GM23248 (cell line): ENCODE measurements around the gene DNAI7.

ENCODE experiments used
- EZH2 ChIP-seq: fragments of 200-600 bp; sonication (generic); IDR thresholded peaks from 2 replicates; pipeline ENCODE4 v1.6.1; 2018; ENCODE audit warnings: antibody characterized with exemption, mild to moderate bottlenecking; ENCODE audit not compliant: insufficient read depth, poor library complexity, severe bottlenecking
- EZH2phosphoT487 ChIP-seq: fragments of 200-600 bp; sonication (generic); IDR thresholded peaks from 2 replicates; pipeline ENCODE4 v1.6.1; 2018; ENCODE audit warnings: antibody characterized with exemption, moderate library complexity, mild to moderate bottlenecking, low read depth; ENCODE audit not compliant: insufficient read depth

DNA sequence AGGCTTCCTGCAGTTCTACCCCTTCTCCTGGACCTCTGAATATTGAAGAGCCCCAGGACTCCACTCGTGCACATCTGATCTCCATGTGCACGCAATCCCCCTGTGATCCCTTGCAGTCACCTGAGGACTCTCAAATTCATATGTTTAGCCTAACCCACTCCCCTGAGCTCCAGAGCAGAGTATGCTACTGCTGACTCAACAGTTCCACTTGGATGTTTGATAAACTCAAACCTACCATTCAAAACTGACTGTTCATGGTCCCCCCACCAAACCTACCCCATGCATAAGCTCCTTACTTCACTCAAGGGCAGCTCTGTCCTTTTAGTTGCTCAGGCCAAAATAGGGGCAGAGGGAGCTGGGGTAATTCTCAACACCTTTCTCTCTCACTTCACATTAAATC is 96.0 kb downstream of the DNAI7 start:
- TF ChIP-seq EZH2 (no peak), EZH2phosphoT487 (no peak)
